ENCODE data around the gene SKOR2. TPM values are rescaled to one million over a fixed set of nuclear protein-coding genes. Genes with fewer than 3 reads are reported as not detected.

Gene SKOR2
- total RNA-seq, 4 donors from 2014 or later, result not detected

DNA sequence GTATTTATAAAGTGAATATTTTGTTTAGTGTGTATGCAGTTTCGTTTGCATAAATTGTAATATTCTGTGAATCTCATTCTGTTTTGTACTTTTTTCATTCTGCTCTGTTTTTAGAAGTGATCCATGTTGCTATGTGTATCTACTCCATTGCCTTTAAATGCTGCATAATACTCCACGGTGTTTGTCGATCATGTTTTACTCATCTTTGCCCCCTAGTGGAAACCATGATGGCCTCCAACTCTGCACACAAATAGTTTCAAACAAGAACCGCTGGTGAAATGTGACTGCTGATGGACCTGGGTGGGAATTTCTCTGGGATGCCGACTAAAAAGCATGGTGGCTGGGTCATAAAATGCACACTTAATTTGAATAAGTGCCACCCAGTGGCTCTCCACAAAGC is 32.0 kb upstream of the SKOR2 start:
- DNase-seq, result no peak
- intact Hi-C loops (cut with DNase I; ENCODE audit: low total_unique reads), result no loop called here
- ATAC-seq, result no peak
- no peak overlapping the region for H3K4me3 ChIP-seq
- H3K27me3 ChIP-seq, result peaks cover 0 to 9% (median 3%) of the 10 kb centered on the region in 3 donors
- H3K9me3 ChIP-seq, result no peaks in the 10 kb centered on the region
- TF ChIP-seq POLR2A (IDR thresholded peaks at IDR 0.05), result no peak
- TF ChIP-seq, protein P1, sequence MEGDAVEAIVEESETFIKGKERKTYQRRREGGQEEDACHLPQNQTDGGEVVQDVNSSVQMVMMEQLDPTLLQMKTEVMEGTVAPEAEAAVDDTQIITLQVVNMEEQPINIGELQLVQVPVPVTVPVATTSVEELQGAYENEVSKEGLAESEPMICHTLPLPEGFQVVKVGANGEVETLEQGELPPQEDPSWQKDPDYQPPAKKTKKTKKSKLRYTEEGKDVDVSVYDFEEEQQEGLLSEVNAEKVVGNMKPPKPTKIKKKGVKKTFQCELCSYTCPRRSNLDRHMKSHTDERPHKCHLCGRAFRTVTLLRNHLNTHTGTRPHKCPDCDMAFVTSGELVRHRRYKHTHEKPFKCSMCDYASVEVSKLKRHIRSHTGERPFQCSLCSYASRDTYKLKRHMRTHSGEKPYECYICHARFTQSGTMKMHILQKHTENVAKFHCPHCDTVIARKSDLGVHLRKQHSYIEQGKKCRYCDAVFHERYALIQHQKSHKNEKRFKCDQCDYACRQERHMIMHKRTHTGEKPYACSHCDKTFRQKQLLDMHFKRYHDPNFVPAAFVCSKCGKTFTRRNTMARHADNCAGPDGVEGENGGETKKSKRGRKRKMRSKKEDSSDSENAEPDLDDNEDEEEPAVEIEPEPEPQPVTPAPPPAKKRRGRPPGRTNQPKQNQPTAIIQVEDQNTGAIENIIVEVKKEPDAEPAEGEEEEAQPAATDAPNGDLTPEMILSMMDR (IDR thresholded peaks at IDR 0.05 in 4 of 5, conservative IDR thresholded peaks at IDR 0.05 in 1 of 5), result peak in 1 of 5 experiments; percentile 29
- H3K27ac ChIP-seq, result no peak overlapping the region
- H3K36me3 ChIP-seq, result no peaks in the 10 kb centered on the region
- no peaks in the 10 kb centered on the region for H3K4me1 ChIP-seq
- in situ Hi-C loops (cut with MboI; ENCODE audit: low sequenced_read_pairs in 4 of 4), result no loop called here

DNA sequence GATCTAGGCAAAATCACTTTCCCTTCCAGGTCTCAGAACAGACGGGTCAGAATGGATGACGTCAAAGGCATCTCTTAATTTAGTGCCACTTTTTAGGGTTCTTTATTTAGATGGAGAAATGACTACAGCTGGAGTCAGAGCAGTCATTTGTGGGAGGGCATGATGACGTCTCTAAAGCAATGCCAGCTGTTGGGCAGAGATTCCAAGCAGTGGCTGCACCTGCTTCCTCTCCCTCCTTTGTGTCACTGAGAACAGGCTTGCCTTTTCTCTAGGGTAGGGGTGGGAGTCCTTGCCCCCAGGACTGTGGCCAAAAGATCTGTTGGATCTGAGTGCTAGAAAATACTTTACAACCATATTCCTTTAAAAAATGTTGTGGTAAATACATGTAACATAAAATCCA is 28.7 kb upstream of the SKOR2 start:
- ATAC-seq (no peak), DNase-seq (no peak)
- Histone ChIP-seq H3K36me3 (no peaks in the 10 kb centered on the region), H3K9me3 (peaks cover 0 to 4% (median 0%) of the 10 kb centered on the region in 3 donors), H3K4me1 (no peaks in the 10 kb centered on the region), H3K4me3 (no peak overlapping the region), H3K27me3 (peaks cover 0 to 21% (median 3%) of the 10 kb centered on the region in 3 donors), H3K27ac (no peak overlapping the region)
- TF ChIP-seq, protein P1 (IDR thresholded peaks at IDR 0.05 in 4 of 5, conservative IDR thresholded peaks at IDR 0.05 in 1 of 5), result no peak
- TF ChIP-seq POLR2A (IDR thresholded peaks at IDR 0.05), result no peak
- intact Hi-C loops (cut with DNase I; ENCODE audit: low total_unique reads), result no loop called here
- in situ Hi-C loops (cut with MboI; ENCODE audit: low sequenced_read_pairs in 4 of 4), result no loop called here

DNA sequence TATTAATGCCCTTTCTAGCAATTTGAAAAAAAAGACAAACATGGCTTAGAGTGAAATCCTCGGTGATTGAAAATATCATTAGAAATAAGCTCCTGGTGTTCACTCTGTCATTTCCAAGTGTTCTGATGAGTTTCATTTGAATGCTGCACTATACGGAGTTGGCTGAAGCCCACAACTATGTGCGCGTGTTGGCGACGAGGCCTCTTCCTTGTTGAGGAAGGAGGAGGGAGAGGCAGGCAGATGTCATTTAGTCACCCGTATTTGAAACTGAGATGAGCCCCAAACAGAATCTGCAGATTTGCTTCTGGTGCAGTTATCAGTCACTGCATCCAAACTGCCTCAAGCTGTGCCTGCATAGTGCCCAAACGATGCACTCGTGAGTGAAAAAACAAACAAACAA is 23.5 kb upstream of the SKOR2 start:
- DNase-seq, result no peak
- Histone ChIP-seq H3K27ac (no peak overlapping the region), H3K4me3 (no peak overlapping the region), H3K9me3 (peaks cover 0 to 4% (median 0%) of the 10 kb centered on the region in 3 donors), H3K4me1 (no peaks in the 10 kb centered on the region), H3K27me3 (peaks cover 0 to 19% (median 3%) of the 10 kb centered on the region in 3 donors), H3K36me3 (no peaks in the 10 kb centered on the region)
- intact Hi-C loops (cut with DNase I; ENCODE audit: low total_unique reads), result no loop called here
- TF ChIP-seq POLR2A (IDR thresholded peaks at IDR 0.05), result no peak
- TF ChIP-seq, protein P1 (IDR thresholded peaks at IDR 0.05 in 4 of 5, conservative IDR thresholded peaks at IDR 0.05 in 1 of 5), result no peak
- in situ Hi-C loops (cut with MboI; ENCODE audit: low sequenced_read_pairs in 4 of 4), result no loop called here
- ATAC-seq, result no peak

DNA sequence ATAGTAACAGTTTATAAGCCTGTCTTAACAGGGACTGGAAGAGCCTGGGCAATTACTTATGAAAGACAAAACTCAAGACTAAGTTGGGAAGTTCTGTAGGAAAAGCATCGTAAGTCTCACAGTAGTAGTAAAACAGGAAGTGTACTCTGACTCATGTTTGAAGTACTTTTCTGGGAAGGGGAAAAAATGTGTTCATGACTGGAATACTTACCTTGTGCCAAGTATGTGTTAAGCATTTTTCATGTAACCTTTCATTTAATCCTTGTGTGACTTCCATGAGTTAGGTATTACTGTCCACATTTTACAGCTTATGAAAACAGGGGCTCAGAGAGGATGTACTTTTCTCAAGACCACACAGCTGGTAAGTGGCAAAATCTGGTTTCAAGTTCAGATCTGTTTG is 13.7 kb upstream of the SKOR2 start:
- Histone ChIP-seq H3K9me3 (no peaks in the 10 kb centered on the region), H3K4me1 (peaks cover 5 to 10% of the 10 kb centered on the region in 2 donors), H3K4me3 (no peak overlapping the region), H3K36me3 (no peaks in the 10 kb centered on the region), H3K27ac (no peak overlapping the region), H3K27me3 (peaks cover 55 to 62% (median 60%) of the 10 kb centered on the region in 3 donors)
- DNase-seq (no peak), ATAC-seq (no peak)
- intact Hi-C loops (cut with DNase I; ENCODE audit: low total_unique reads), result no loop called here
- no peak for TF ChIP-seq POLR2A (IDR thresholded peaks at IDR 0.05)
- TF ChIP-seq, protein P1 (IDR thresholded peaks at IDR 0.05 in 4 of 5, conservative IDR thresholded peaks at IDR 0.05 in 1 of 5), result no peak
- in situ Hi-C loops (cut with MboI; ENCODE audit: low sequenced_read_pairs in 4 of 4), result no loop called here

DNA sequence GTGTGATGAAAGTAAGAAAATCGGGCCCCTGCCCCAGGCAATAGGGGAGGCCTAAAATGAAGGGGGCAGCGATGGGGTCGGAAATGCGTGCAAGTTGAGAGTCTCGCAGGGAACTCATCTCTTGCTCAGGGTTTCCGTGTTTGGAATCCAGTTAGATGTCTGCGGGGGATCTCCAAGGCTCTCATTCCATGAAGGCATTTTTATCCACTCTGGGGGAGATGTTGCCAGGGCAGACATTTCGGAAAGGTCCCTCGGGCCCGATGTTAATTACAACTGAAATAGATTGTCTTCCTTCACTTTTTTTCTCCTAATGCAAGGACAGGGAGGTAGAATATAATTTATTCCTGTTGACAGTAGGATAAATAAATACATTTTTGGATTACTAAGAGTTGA is 12.8 kb upstream of the SKOR2 start:
- H3K4me3 ChIP-seq, result peak overlapping the region in 3 of 4 donors; percentile 32 to 37 (median 34)
- no peak overlapping the region for H3K27ac ChIP-seq
- peaks cover 64 to 70% (median 68%) of the 10 kb centered on the region in 3 donors for H3K27me3 ChIP-seq
- in situ Hi-C loops (cut with MboI; ENCODE audit: low sequenced_read_pairs in 4 of 4), result no loop called here
- TF ChIP-seq, protein P1 (IDR thresholded peaks at IDR 0.05 in 4 of 5, conservative IDR thresholded peaks at IDR 0.05 in 1 of 5), result no peak
- TF ChIP-seq POLR2A (IDR thresholded peaks at IDR 0.05), result no peak
- intact Hi-C loops (cut with DNase I; ENCODE audit: low total_unique reads), result no loop called here
- no peak for DNase-seq
- H3K36me3 ChIP-seq, result no peaks in the 10 kb centered on the region
- ATAC-seq, result no peak
- no peaks in the 10 kb centered on the region for H3K9me3 ChIP-seq
- H3K4me1 ChIP-seq, result peaks cover 5 to 10% of the 10 kb centered on the region in 2 donors
